Right renal cortex interstitium (tissue), 3 donors: Measurements from ENCODE around the gene MDC1. TPM values are rescaled to one million over a fixed set of nuclear protein-coding genes. Genes with fewer than 3 reads are reported as not detected.

Experiments
- DNase-seq, 3 donors: peaks; one replicate each; pipeline ENCODE4 v3.0.0-alpha.2; 2013; ENCODE audit warnings: low read depth in 3 of 3, low spot score in 2 of 3
- polyA plus RNA-seq, 3 donors: library from polyadenylated mRNA; unstranded; fragments of 120-200 nt; gene quantifications; one replicate each; pipeline ENCODE4 v1.2.1, GENCODE V29; 2013; ENCODE audit not compliant: insufficient read length in 3 of 3

The MDC1 gene
- polyA plus RNA-seq, 3 donors: 33.5 to 43.4 (median 35.6) TPM

DNA sequence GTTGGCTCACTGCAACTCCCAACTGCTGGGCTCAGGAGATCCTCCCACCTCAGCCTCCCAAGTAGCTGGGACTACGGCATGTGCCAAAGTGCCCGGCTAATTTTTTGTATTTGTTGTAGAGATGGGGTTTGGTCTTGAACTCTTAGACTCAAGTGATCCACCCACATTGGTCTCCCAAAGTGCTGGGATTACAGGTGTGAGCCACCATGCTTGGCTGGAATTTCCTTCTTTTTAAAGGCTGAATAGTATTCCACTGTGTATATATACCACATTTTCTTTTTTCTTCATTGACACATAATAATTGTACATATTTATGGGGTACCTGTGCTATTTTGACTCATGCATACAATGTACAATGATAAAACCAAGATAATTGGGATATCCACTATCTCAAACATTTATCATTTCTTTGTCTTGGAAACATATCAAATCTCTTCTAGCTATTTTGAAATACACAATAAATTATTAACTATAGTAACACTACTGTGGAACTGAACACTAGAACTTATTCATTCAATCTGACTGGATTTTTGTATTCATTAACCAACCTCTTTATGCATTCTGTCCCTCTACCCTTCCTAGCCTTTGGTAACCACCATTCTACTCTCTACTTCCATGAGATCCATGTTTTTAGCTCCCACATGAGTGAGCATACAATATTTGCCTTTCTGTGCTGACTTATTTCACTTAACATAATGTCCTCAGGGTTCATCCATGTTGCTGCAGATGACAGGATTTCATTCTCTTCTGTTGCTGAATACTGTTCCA lies 7.8 kb downstream of the MDC1 start:
- no peak for DNase-seq

DNA sequence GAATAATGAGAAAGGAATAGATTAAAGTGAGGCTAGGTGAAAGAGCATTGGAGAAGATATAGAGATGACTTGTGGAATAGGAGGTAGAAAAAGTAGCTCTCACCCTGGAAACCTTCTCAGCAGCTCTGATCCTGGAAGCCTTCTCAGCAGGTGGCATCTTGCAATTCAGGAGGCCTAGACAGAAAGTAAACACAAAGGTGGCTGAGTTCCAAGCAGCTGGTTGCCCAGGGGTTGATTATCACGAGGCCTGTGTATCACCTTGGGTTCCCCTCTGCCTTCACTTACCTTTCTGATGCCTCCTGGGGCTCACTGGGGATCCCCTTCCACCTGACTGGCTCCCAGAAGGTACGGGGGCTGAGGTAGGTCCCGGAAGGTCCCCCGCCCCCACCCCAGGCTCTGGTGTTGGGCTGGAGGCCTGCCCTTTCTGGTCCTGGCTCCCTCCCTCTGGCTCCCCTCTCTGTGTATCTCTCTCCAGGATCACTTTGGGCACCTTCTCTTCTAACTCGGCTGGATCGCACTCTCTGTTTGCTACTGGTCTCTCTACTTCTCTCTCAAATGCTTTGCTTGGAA lies 9.7 kb downstream of the MDC1 start:
- DNase-seq: no peak

DNA sequence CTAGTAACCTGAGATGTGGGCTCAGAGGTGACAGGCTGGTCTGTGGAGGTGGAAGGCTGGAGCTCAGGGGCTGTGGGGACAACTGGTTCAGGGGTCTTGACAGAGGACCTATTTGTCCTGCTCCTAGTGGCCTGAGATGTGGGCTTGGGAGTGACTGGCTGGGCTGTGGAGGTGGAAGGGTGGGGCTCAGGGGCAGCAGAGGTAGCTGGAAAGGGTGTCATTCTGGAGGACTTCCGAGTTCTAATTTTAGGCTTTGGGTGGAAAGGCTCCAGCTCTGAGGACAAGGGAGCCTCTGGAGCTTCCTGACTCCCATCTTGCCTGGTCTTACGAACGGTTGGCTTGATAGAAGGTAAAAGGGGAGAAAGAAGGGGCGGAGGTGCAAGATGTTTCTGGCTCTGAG lies 11.5 kb downstream of the MDC1 start:
- DNase-seq: no peak

DNA sequence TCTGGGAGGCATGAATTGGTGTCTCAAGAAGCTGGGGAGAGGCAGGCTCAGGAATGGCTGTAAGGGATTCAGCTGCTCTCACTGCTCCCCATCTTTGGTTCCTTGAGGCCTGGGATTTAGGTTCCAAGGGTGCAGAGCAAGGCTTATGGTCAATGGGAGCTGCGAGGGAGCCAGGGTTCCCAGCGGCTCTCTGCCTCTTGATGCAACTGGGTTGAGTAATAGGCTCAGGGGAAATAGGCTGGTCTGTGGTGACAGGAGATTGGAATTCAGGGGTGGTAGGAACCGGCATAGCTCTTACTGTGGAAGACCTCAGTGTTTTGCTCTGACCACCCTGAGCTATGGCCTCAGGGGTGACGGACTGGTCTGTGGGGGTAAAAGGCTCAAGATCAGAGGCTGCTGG lies 13.3 kb downstream of the MDC1 start:
- DNase-seq: no peak

DNA sequence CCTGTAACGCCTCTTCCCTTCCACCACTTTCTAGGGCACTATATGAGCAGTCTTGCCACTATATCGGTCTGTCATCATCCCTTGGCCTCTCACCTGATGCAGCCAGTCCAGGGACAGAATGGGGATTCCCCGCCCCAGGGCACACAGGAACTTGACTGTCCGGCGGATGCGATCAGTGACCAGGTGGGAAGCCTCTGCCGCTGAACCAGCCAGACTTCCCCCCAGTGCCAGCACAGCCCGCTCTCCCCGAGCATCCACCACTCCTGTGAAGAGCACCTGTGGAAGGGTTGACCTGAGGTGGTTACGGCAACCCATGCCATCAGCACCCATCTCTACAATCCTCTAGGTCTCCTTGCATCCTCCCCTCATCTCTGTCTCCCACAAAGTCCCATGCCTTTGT lies 14.1 kb downstream of the MDC1 start:
- DNase-seq: no peak

DNA sequence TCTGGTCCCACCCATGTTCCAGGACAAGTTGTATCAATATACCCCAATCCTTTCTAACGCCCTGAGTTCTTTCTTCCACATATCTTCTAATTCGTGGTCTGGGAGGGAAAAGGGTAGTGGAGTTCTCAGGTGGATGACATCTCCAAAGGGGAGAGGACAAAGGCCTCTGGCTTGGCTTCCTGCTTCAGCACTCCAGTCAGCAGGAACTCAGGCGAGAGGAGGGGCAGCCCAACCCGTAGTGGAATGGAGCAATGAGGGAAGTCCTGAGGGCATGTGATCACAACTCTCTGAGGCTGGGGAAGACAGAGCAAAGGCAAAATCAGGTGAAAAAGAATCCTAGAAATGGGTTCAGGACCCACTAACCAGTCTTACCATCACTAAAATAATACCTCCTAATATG lies 16.7 kb downstream of the MDC1 start:
- DNase-seq: no peak

DNA sequence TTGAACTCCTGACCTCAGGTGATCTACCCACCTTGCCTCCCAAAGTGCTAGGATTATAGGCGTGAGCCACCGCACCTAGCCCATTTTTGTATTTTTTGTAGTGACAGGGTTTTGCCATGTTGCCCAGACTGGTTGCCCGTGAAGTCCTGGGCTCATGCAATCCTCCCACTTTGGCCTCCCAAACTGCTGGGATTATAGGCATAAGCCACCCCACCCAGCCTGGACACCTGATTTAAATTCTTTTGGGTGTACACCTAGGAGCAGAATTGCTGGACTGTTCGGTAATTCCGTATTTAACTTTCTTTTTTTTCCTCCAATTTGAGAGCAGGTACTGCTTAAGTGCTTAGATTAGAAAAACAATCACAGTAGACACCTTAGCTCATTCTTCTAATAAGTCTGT lies 20.6 kb downstream of the MDC1 start:
- no peak for DNase-seq

DNA sequence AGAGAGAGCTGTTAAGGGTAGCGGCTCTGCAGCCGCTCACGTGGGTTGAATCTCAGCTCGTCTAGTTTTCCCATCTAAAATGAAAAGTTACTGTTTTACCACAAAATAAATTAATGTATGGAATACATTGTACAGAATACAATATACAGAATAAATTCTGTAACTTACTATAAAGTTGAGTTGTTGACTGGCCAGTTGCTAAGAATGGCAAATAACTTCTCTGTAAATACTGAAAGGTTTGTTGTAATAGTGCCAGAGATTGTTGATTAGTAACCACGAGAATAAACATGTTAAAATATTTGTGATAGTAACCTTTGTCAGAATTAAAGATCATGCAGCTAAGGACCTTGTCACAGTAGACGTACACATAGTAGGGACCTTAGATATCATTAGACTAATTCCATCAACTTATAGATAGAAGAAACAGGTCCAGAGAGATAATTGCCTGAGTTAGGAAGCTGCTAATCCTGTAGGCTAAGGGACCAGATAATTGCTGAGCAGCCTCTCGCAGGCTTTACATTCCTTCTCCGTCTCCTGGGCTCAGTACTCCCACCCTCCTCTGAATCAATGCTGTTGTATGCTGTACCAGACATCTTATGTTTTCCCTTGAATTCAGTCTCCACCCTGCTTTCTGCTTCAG lies 25.8 kb downstream of the MDC1 start:
- DNase-seq: no peak

DNA sequence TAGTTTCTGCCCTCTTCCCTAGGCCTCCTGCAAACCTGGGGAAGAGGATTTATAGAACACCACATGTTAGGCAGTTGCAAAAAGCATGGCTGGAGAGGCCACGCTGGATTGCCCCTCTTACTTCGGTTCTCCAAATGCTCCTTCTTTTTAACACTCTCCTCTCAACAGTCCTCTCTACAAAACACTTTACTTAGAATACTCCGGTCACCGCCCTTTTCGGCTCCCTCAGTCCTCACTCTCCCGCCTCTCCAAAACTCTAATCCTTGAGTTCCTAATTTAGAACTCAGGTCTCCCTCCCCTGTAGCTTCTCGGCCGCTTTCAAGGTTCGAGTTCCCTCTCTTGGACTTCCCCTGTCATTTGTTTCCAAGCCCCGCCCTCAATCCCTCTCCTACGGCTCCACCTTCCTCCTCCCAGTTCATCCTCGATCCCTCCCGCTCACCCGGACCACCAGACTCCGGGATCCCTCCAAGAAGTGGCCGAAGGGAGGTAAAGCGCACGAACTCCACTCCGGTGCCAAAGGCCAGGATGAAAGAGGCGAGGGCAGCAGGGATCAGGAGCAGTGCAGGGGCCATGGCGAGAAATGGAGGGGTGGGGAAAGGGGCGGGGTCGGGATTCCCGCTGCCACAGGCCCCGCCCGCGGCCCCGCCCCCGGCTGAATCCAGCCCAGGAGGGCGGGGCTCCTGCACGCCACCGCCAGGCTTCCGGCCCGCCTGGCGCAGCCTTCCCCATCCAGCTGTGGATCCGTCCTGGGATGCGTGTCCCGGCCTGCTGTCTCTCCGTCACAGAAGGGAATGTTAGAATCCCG lies 26.5 kb downstream of the MDC1 start, which contains the start of gene NRM:
NRM (minus strand) TSS at position 582 of the 805 bp plus-strand sequence; CDS start at position 572, 10 bp downstream.
- DNase-seq: peak; percentile 80 to 84 (median 82)

DNA sequence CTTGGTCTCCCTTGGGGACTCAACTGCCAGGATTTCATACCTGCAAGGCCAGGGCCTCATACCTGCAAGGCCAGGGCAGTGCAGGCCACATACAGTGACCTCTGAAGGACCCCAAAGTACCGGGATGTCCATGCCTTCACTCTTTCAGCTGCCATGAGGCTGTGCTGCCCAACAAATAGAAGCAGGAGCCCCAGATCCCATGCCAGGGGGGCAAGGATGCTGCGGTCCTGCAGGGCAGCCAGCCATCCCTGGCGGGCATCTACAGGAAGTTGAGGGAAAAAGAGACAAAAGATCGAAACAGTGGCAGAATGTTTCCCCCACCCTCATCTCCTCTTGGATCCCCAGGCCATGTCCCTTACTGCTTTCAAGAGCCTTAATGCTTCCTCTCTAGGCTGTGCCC lies 27.1 kb downstream of the MDC1 start:
- no peak for DNase-seq

DNA sequence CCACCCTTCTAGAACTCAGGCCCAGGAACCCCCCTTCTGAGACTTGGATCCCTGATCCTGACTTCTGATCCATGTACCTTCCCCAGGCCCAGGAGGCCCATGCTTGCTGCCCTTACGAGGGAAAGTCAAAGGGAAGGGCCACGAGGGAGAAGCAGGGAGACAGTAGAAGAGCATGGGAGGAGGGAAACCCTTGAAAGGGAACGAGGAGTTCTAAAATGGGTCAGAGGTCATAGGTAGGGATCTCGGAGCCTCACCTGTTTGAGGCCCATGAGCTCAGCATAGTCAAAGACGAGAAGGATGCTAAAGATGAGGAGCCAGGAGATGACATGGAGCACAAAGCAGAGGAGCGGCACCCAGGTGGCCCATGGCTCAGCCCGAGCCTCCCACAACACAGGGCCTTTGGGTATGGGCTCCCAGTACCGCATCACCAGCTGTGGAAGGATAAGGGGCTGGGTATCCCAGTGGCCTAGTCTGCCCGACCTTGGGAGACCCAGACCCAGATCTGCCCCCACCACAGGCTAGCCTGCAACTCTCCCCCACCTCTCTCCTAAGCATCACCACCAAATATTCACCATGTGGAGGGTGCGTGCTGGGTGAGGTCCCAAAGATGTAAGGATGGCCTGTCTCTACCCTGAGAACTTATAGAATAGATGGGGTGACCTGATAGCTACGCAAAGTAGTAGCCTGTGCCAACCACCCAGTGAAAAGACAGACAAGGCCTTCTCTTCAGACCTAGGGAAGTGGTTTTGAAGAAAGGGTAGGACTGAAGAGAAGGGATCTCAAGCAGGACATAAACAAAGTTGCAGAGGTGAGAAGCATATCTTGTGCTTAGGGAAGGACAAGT lies 27.8 kb downstream of the MDC1 start:
- DNase-seq: no peak

DNA sequence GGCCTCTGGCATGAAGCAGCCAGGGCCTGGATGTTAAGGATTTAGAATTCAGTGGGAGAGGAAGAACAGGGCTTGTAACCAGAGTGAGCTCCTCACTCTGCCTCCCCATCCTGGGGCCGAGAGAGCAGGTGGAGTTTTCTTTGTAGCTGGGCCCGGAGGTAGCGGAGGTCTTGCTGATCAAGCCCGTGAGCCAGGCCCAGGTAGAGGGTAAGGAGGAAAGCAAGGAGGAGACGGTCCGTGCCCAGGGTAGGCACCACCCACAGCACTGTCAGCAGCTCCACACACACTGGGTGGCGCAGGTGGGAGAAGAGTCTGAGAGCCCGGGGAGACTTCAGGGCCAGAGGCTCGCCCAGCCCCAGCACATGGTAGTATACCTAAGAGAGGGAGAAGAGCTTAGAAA lies 28.5 kb downstream of the MDC1 start:
- no peak for DNase-seq

DNA sequence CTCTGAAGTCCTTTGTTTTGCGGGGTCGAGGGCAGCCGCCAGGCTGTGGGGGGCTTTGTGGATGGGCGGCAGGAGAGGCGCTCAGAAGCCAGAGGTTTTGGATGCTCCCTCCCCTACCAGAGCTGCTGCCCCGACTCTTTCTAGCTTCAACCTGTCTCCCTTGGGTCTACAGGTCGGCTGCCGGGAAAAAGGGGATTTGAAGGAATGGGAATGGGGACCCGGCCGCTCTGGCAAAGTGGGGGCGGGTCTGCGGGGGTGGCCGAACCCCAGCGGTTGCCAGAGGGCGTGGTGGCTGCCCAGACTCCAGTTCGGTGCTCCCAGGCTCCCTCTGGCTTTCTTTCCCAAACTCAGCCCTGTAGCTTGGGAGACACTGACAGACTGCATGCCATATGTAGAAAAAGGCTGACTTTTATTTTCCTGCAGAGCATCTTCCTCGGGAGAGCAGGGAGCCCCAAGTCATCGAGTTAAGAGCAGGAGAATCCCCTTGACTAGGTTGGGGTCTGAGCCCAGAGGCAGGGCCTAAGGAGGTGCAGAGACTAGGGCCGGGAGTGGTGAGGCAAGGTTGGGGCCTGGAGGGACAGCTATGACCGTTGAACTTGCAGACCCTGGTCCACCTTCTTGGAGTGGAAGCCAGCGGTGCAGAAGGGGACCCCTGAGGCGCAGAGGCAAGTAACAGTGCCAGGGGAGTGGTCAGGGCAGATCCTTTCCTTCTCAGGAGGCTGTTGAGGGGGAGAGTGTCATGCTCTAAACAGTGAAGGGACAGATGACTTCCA lies 29.2 kb downstream of the MDC1 start:
- DNase-seq: no peak

DNA sequence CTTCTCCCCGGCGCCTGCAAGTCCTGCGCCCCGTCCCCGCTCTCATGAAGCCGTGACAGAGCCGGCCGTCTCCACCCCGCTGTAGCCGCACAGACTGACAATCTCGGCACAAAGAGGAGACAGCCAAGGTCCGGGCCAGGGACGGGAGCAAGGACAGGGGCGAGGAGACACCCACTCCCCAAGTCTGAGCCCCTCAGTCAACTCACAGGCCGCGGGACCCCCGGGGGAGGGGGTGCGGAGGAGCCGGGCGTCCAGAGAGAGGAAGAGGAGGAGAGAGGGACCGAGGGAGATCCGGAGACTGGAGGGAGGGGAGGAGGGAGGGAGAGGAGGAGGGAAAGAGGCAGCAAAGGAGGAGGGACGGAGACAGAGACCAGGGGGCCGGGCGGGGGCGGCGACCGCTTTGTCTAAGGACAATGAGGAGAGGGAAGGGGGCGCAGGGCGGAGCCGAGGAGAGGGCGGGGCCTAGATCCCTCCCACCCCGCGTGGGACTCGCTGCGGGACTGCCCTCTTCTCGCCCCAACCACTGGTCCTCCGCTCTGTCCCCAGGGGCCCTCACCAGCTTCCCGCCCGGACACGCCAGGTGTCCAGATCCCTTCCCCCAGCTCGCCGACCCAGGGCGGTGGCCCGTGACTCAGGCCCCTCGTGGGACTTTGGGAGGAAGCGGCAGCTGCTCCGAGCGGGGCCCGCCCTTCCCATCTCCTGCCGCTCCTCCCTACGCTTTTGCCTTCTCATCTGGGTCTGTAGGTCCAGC lies 30.0 kb downstream of the MDC1 start:
- DNase-seq: peak; percentile 65 to 80 (median 79)

DNA sequence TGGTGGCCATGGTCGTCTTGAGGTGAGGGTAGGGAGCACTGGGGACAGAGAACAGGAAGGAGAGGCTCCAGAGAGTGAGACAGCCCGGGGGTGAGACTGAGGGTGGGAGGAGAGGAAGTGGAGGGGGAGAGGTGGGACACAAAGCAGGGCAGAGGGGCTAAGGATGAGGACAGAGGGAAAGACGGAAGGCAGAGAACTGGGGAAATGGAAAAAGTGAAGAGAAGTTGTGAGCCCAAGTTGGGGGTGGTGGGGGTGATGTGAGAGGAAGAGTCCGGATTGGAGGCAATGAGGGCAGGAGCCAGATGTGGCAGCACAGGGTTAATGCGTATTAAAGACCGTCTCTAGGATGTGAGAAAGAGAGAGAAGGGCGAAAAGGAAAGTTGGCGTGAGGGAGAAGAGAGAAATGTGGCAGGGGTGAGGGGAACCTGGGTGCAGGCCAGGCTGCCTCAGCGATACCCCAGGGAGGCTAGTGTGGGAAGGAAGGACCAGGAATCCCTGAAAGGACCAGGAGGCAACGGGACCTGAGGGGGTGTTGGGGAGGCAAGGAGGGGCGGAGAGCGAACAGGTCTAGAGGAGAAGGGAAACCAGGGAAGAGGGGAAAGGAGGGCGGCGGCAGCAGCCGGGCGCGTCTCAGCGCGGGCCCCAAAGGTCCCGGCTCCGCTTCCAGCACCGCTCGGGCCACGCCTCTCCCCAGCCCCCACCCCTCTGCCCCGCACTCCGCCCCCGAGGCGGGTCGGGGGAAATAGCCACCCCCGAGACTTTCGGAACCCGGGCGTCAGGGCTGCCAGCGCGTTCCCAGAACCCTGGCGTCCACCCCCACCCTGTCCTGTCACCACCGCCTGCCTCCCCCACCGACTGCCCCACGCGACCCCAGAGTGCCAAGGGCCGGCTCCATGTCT lies 30.8 kb downstream of the MDC1 start, which contains the start of gene PPP1R18:
PPP1R18 (minus strand) TSS at position 637 of the 899 bp plus-strand sequence; CDS start at position 10, 627 bp downstream.
- DNase-seq: no peak

DNA sequence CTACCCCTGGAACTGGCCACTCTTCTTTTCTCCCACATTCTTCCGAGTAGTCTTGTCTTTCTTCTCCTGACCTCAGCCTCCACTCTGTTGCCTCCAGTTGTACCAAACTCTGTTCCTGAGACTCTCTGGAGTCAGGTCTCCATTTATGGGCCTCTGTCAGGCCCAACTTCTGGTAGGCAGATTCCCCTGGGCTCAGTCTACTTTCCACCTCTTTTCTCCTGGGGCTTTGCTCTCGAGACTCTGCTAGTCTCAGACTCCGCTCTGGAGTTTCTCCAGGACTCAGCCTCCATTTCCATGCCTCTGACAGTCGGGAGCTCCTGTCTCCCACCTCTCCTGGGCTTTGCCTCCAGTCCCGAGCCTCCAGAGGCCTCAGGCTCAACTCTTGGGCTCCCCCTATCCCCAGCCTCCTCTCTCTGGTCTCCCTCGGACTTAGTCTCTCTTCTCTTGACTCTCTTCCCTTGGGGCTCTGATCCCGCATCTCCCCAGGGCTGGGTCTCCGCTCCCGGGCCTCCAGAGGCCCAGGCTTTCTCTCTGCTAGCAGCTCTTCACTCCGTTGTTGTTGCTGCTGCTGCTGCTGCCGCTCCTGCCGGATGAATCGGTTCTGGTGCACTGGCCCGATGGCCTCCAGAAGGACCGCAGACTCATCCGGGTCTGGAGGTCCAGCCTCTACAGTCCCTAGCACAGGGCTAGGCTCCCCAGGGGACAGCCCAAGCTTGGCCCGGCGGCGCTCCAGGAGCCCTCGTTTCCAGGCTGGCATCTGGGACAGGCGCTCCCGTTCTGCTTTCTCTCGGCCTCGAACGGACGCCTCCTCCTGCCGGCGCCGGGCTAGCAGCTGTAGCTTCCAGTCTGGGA lies 31.7 kb downstream of the MDC1 start:
- DNase-seq: no peak
